Measurements from ENCODE around the gene CYP4F8. TPM values are rescaled to one million over a fixed set of nuclear protein-coding genes. Genes with fewer than 3 reads are reported as not detected.

CYP4F8 gene
- total and polyA plus RNA-seq, 2 donors (not counting 1 experiment from before 2014, with no cell fraction given): not detected

GRCh38 chr19:15609261-15609660 lies 5.8 kb upstream of the CYP4F8 start:
- H4K20me1 ChIP-seq (ENCODE audit: control insufficient read depth, insufficient read depth, low read length, poor library complexity, severe bottlenecking): no peaks in the 10 kb centered on the region
- Mint-ChIP-seq H3K9me3 (ENCODE audit: insufficient read depth) (no peaks in the 10 kb centered on the region), H3K4me3 (no peak overlapping the region), H3K4me1 (no peaks in the 10 kb centered on the region), H3K27me3 (peaks cover 16% of the 10 kb centered on the region), H3K27ac (no peak overlapping the region)
- no peaks in the 10 kb centered on the region for H3K4me1 ChIP-seq (ENCODE audit: control insufficient read depth in 2 of 2, insufficient read depth in 2 of 2, low read length in 2 of 2)
- POLR2A ChIA-PET: no interaction called here
- H3K27me3 ChIP-seq (replicated peaks in 1 of 4; ENCODE audit: control extremely low read depth in 1 of 4, control insufficient read depth in 3 of 4, insufficient read depth in 4 of 4, low read length in 3 of 4): no peaks in the 10 kb centered on the region
- H3K9ac ChIP-seq (ENCODE audit: low read length): no peak overlapping the region
- no peaks in the 10 kb centered on the region for H3K9me3 ChIP-seq (ENCODE audit: control extremely low read depth in 1 of 3, control insufficient read depth in 2 of 3, insufficient read depth in 1 of 3, low read length in 2 of 3)
- no peak overlapping the region for H3K27ac ChIP-seq (ENCODE audit: low read length in 2 of 2)
- no peak overlapping the region for H2AFZ ChIP-seq (ENCODE audit: insufficient read depth, low read depth, low read length, poor library complexity, severe bottlenecking)
- H3K4me3 ChIP-seq (ENCODE audit: control extremely low read depth in 1 of 5, extremely low read depth in 1 of 5, insufficient read depth in 1 of 5, low read depth in 2 of 5, low read length in 4 of 5): no peak overlapping the region
- H3K4me2 ChIP-seq (replicated peaks; ENCODE audit: low read depth, low read length, poor library complexity, severe bottlenecking): no peak overlapping the region
- TF ChIP-seq CTCF (IDR thresholded peaks at IDR 0.05) (no peak), EZH2 (IDR thresholded peaks at IDR 0.05; ENCODE audit: borderline replicate concordance, insufficient read depth, low read depth, low read length, poor library complexity, severe bottlenecking) (no peak)
- ATAC-seq (ENCODE audit: low read depth) (no peak), DNase-seq (no peak)
- no peaks in the 10 kb centered on the region for H3K36me3 ChIP-seq (replicated peaks in 1 of 2; ENCODE audit: control extremely low read depth in 1 of 2, control insufficient read depth in 1 of 2, extremely low read depth in 1 of 2, insufficient read depth in 2 of 2, low read length in 1 of 2)
- WGBS (ENCODE audit: insufficient coverage): 72% methylated on average over 2 of the region's 8 CpGs
- intact Hi-C loops (cut with micrococcal nuclease): no loop called here
- H3K79me2 ChIP-seq (ENCODE audit: control insufficient read depth, insufficient read depth, low read length): no peaks in the 10 kb centered on the region
- CTCF ChIA-PET: no interaction called here

- peaks cover 0 to 2% (median 0%) of the 10 kb centered on the region in 4 experiments for H3K27me3 ChIP-seq (replicated peaks in 1 of 4; ENCODE audit: control extremely low read depth in 1 of 4, control insufficient read depth in 3 of 4, insufficient read depth in 4 of 4, low read length in 3 of 4)
- no peak overlapping the region for H3K9ac ChIP-seq (ENCODE audit: low read length)
- H3K36me3 ChIP-seq (replicated peaks in 1 of 2; ENCODE audit: control extremely low read depth in 1 of 2, control insufficient read depth in 1 of 2, extremely low read depth in 1 of 2, insufficient read depth in 2 of 2, low read length in 1 of 2): no peaks in the 10 kb centered on the region
- Mint-ChIP-seq H3K27ac (no peak overlapping the region), H3K4me3 (no peak overlapping the region), H3K9me3 (ENCODE audit: insufficient read depth) (no peaks in the 10 kb centered on the region), H3K4me1 (no peaks in the 10 kb centered on the region), H3K27me3 (peaks cover 20% of the 10 kb centered on the region)
- H3K27ac ChIP-seq (ENCODE audit: low read length in 2 of 2): no peak overlapping the region
- no peaks in the 10 kb centered on the region for H3K9me3 ChIP-seq (ENCODE audit: control extremely low read depth in 1 of 3, control insufficient read depth in 2 of 3, insufficient read depth in 1 of 3, low read length in 2 of 3)
- no peaks in the 10 kb centered on the region for H4K20me1 ChIP-seq (ENCODE audit: control insufficient read depth, insufficient read depth, low read length, poor library complexity, severe bottlenecking)
- no peak overlapping the region for H3K4me2 ChIP-seq (replicated peaks; ENCODE audit: low read depth, low read length, poor library complexity, severe bottlenecking)
- H3K4me1 ChIP-seq (ENCODE audit: control insufficient read depth in 2 of 2, insufficient read depth in 2 of 2, low read length in 2 of 2): no peaks in the 10 kb centered on the region
- POLR2A ChIA-PET: no interaction called here
- no peak overlapping the region for H3K4me3 ChIP-seq (ENCODE audit: control extremely low read depth in 1 of 5, extremely low read depth in 1 of 5, insufficient read depth in 1 of 5, low read depth in 2 of 5, low read length in 4 of 5)
- no peaks in the 10 kb centered on the region for H3K79me2 ChIP-seq (ENCODE audit: control insufficient read depth, insufficient read depth, low read length)
- intact Hi-C loops (cut with micrococcal nuclease): no loop called here
- H2AFZ ChIP-seq (ENCODE audit: insufficient read depth, low read depth, low read length, poor library complexity, severe bottlenecking): no peak overlapping the region
- no CpG with 5 or more reads among the region's 5 CpGs for WGBS (ENCODE audit: insufficient coverage)
- CTCF ChIA-PET: no interaction called here
- DNase-seq: no peak
- ATAC-seq (ENCODE audit: low read depth): no peak
- no peak for TF ChIP-seq EZH2 (IDR thresholded peaks at IDR 0.05; ENCODE audit: borderline replicate concordance, insufficient read depth, low read depth, low read length, poor library complexity, severe bottlenecking)
- TF ChIP-seq CTCF (IDR thresholded peaks at IDR 0.05): no peak
These were observed 2.7 kb upstream of the CYP4F8 start for GRCh38 chr19:15612342-15612741.

All from B cell (primary cell).